ENCODE data around the gene STK17A.
"Not testable (repeated sequence)": the region's sequence is repeated elsewhere in the genome, so short reads cannot be mapped to it uniquely, and the experiment has no call there.

The STK17A gene

GRCh38 chr7:43625980-43626379 is 43.1 kb downstream of the STK17A start:
- Histone ChIP-seq H4K20me1 (ENCODE audit: insufficient read depth, low read length, poor library complexity, severe bottlenecking) (peaks cover 18% of the 10 kb centered on the region), H3K79me2 (ENCODE audit: insufficient read depth, low read length) (peaks cover 19% of the 10 kb centered on the region; the same call in 1 of the 2 replicates), H3K4me3 (ENCODE audit: low read length, poor library complexity, severe bottlenecking) (no peak overlapping the region), H3K9me2 (replicated peaks; ENCODE audit: low read depth, low read length) (no peaks in the 10 kb centered on the region), H3K9me3 (ENCODE audit: insufficient read depth, low read depth, low read length) (no peaks in the 10 kb centered on the region), H3K9ac (ENCODE audit: low read depth, low read length, poor library complexity, severe bottlenecking) (no peak overlapping the region), H3K4me2 (ENCODE audit: low read depth, low read length, poor library complexity, severe bottlenecking) (no peak overlapping the region), H3K4me1 (ENCODE audit: insufficient read depth, low read length, poor library complexity, severe bottlenecking) (peaks cover 15% of the 10 kb centered on the region), H2AFZ (ENCODE audit: low read length) (no peak overlapping the region), H3K27me3 (ENCODE audit: insufficient read depth, low read length, poor library complexity, severe bottlenecking) (no peaks in the 10 kb centered on the region), H3K36me3 (ENCODE audit: insufficient read depth, low read length) (peaks cover 75% of the 10 kb centered on the region), H3F3A (ENCODE audit: low read depth) (no peaks in the 10 kb centered on the region; the same call in 1 of the 2 replicates)
- TF ChIP-seq EZH2phosphoT487 (IDR thresholded peaks at IDR 0.05; ENCODE audit: borderline replicate concordance), result no peak
- TF ChIP-seq, protein P1, sequence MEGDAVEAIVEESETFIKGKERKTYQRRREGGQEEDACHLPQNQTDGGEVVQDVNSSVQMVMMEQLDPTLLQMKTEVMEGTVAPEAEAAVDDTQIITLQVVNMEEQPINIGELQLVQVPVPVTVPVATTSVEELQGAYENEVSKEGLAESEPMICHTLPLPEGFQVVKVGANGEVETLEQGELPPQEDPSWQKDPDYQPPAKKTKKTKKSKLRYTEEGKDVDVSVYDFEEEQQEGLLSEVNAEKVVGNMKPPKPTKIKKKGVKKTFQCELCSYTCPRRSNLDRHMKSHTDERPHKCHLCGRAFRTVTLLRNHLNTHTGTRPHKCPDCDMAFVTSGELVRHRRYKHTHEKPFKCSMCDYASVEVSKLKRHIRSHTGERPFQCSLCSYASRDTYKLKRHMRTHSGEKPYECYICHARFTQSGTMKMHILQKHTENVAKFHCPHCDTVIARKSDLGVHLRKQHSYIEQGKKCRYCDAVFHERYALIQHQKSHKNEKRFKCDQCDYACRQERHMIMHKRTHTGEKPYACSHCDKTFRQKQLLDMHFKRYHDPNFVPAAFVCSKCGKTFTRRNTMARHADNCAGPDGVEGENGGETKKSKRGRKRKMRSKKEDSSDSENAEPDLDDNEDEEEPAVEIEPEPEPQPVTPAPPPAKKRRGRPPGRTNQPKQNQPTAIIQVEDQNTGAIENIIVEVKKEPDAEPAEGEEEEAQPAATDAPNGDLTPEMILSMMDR (conservative IDR thresholded peaks at IDR 0.05; ENCODE audit: low read length), result no peak

- Histone ChIP-seq H3K4me2 (ENCODE audit: low read depth, low read length, poor library complexity, severe bottlenecking) (no peak overlapping the region), H3K36me3 (ENCODE audit: insufficient read depth, low read length) (peaks cover 73% of the 10 kb centered on the region), H3K4me1 (ENCODE audit: insufficient read depth, low read length, poor library complexity, severe bottlenecking) (peaks cover 13% of the 10 kb centered on the region), H3K9me3 (ENCODE audit: insufficient read depth, low read depth, low read length) (no peaks in the 10 kb centered on the region), H3K79me2 (ENCODE audit: insufficient read depth, low read length) (peaks cover 19% of the 10 kb centered on the region; the same call in 1 of the 2 replicates), H3K9me2 (replicated peaks; ENCODE audit: low read depth, low read length) (no peaks in the 10 kb centered on the region), H3K27me3 (ENCODE audit: insufficient read depth, low read length, poor library complexity, severe bottlenecking) (no peaks in the 10 kb centered on the region), H3F3A (ENCODE audit: low read depth) (no peaks in the 10 kb centered on the region; the same call in 1 of the 2 replicates), H2AFZ (ENCODE audit: low read length) (no peak overlapping the region), H3K9ac (ENCODE audit: low read depth, low read length, poor library complexity, severe bottlenecking) (no peak overlapping the region), H3K4me3 (ENCODE audit: low read length, poor library complexity, severe bottlenecking) (no peak overlapping the region), H4K20me1 (ENCODE audit: insufficient read depth, low read length, poor library complexity, severe bottlenecking) (peaks cover 18% of the 10 kb centered on the region)
- TF ChIP-seq EZH2phosphoT487 (IDR thresholded peaks at IDR 0.05; ENCODE audit: borderline replicate concordance), result no peak
- TF ChIP-seq, protein P1 (conservative IDR thresholded peaks at IDR 0.05; ENCODE audit: low read length), result no peak
Measured at GRCh38 chr7:43626695-43627094, 43.8 kb downstream of the STK17A start.

- H3K4me3 ChIP-seq (ENCODE audit: low read length, poor library complexity, severe bottlenecking); H3K4me2 ChIP-seq (ENCODE audit: low read depth, low read length, poor library complexity, severe bottlenecking); H3F3A ChIP-seq (ENCODE audit: low read depth); H2AFZ ChIP-seq (ENCODE audit: low read length); H3K9me2 ChIP-seq (replicated peaks; ENCODE audit: low read depth, low read length); H3K9ac ChIP-seq (ENCODE audit: low read depth, low read length, poor library complexity, severe bottlenecking); H3K9me3 ChIP-seq (ENCODE audit: insufficient read depth, low read depth, low read length); H3K27me3 ChIP-seq (ENCODE audit: insufficient read depth, low read length, poor library complexity, severe bottlenecking): not testable (repeated sequence)
- Histone ChIP-seq H4K20me1 (ENCODE audit: insufficient read depth, low read length, poor library complexity, severe bottlenecking) (peaks cover 11% of the 10 kb centered on the region), H3K4me1 (ENCODE audit: insufficient read depth, low read length, poor library complexity, severe bottlenecking) (peaks cover 11% of the 10 kb centered on the region), H3K36me3 (ENCODE audit: insufficient read depth, low read length) (peaks cover 80% of the 10 kb centered on the region), H3K79me2 (ENCODE audit: insufficient read depth, low read length) (peaks cover 14% of the 10 kb centered on the region; the same call in 1 of the 2 replicates)
Measured at GRCh38 chr7:43627798-43628197, 44.9 kb downstream of the STK17A start.

- Histone ChIP-seq H3K4me3 (ENCODE audit: low read length, poor library complexity, severe bottlenecking) (no peak overlapping the region), H3K9ac (ENCODE audit: low read depth, low read length, poor library complexity, severe bottlenecking) (no peak overlapping the region), H3K36me3 (ENCODE audit: insufficient read depth, low read length) (peaks cover 80% of the 10 kb centered on the region), H3K9me3 (ENCODE audit: insufficient read depth, low read depth, low read length) (no peaks in the 10 kb centered on the region), H3K9me2 (replicated peaks; ENCODE audit: low read depth, low read length) (no peaks in the 10 kb centered on the region), H3K27me3 (ENCODE audit: insufficient read depth, low read length, poor library complexity, severe bottlenecking) (no peaks in the 10 kb centered on the region), H3K4me1 (ENCODE audit: insufficient read depth, low read length, poor library complexity, severe bottlenecking) (peaks cover 11% of the 10 kb centered on the region), H3K4me2 (ENCODE audit: low read depth, low read length, poor library complexity, severe bottlenecking) (no peak overlapping the region), H3K79me2 (ENCODE audit: insufficient read depth, low read length) (peaks cover 12% of the 10 kb centered on the region; the same call in 1 of the 2 replicates), H2AFZ (ENCODE audit: low read length) (no peak overlapping the region), H3F3A (ENCODE audit: low read depth) (no peaks in the 10 kb centered on the region; the same call in 1 of the 2 replicates), H4K20me1 (ENCODE audit: insufficient read depth, low read length, poor library complexity, severe bottlenecking) (peaks cover 11% of the 10 kb centered on the region)
- no peak for TF ChIP-seq EZH2phosphoT487 (IDR thresholded peaks at IDR 0.05; ENCODE audit: borderline replicate concordance)
- TF ChIP-seq, protein P1 (conservative IDR thresholded peaks at IDR 0.05; ENCODE audit: low read length), result no peak
Measured at GRCh38 chr7:43628431-43628830, 45.5 kb downstream of the STK17A start.
